Astrocyte of the hippocampus (primary cell): ENCODE measurements around the gene PHLDB1.

Source experiments
- DNase-seq: peaks from one replicate; pipeline ENCODE4 v3.0.0; 2011; ENCODE audit warnings: low read depth, low spot score

The PHLDB1 gene

GRCh38 chr11:118621784-118622375, 14.5 kb downstream of the PHLDB1 start:
- no peak for DNase-seq

GRCh38 chr11:118622376-118623268, 15.2 kb downstream of the PHLDB1 start:
- peak; percentile 90 for DNase-seq

DNA sequence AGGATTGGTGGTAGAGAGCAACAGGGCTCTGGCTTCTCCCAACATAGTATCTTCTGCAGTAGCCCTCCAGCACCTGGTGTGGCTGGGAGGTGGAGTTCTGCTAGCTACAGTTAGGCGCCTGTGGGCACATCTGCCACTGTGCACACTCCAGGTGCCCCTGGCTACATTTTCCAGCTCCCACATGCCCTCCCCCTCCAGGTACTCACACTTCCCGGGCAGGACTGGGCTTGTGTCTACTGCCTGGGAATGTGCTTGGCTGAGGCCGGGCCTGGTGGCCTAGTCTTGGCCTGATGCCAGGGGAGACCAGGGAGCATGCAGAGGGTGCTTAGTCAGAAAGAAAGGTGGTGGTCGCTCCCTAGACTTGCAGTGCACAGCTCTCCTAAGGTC, 15.8 kb downstream of the PHLDB1 start:
- DNase-seq, result peak; percentile 78

DNA sequence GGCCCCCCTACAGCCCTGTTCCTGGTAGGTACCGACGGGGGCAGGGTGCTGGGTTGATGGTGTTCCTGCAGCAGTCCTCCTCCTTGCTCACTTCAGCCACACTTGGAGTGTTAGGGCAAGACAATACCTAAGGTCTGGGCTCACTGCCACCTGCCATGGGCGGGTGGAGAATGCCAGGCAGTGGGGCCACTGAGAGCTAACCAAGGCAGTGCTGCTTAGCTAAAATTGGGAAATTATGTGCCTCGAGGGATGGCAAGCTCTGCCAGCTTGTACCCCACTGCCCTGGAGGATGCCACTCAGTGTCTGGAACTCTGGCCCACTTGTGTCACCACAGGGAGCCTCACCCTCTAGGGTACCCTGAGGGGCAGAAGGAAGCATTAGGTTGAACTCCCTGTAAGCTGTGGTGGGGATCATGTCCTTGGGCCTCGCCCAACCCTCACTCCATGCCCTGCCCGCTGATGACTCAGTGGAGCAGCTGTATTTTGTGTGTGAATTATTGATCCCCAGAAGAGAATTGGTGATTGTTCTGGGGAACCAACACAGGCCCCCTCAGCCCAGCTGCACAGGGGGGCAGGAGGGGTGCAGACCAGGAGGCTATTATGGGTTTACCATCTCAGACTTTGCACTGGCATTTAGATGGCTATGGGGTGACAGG, 17.7 kb downstream of the PHLDB1 start:
- peak; percentile 39 for DNase-seq

GRCh38 chr11:118625976-118626375, 18.6 kb downstream of the PHLDB1 start:
- DNase-seq, result no peak

DNA sequence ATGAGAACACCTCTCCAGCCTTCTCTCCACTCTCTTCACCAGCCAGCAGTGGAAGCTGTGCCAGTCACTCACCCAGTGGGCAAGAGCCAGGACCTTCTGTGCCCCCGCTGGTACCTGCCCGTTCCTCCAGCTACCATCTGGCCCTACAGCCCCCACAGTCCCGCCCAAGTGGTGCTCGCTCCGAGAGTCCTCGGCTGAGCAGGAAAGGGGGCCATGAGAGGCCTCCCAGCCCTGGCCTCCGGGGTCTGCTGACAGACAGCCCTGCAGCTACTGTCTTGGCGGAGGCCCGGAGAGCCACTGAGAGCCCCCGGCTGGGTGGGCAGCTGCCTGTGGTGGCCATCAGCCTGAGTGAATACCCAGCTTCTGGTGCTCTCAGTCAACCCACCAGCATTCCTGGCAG, 20.2 kb downstream of the PHLDB1 start:
- DNase-seq, result no peak

GRCh38 chr11:118628031-118628430, 20.6 kb downstream of the PHLDB1 start:
- DNase-seq, result no peak

DNA sequence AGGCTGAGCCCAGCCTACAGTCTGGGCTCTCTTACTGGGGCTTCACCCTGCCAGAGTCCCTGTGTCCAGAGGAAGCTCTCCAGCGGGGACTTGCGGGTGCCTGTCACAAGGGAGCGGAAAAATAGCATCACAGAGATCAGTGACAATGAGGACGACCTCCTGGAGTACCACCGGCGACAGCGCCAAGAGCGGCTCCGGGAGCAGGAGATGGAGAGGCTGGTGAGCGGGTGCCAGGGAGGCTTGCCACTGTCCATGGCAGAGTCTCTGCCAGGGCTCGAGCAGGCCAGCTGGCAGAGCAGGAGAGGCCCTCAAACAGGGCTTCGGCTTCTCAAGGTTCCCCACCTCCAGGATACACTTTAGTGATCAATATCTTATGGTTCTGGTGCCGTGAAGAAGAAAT, 21.0 kb downstream of the PHLDB1 start:
- no peak for DNase-seq

DNA sequence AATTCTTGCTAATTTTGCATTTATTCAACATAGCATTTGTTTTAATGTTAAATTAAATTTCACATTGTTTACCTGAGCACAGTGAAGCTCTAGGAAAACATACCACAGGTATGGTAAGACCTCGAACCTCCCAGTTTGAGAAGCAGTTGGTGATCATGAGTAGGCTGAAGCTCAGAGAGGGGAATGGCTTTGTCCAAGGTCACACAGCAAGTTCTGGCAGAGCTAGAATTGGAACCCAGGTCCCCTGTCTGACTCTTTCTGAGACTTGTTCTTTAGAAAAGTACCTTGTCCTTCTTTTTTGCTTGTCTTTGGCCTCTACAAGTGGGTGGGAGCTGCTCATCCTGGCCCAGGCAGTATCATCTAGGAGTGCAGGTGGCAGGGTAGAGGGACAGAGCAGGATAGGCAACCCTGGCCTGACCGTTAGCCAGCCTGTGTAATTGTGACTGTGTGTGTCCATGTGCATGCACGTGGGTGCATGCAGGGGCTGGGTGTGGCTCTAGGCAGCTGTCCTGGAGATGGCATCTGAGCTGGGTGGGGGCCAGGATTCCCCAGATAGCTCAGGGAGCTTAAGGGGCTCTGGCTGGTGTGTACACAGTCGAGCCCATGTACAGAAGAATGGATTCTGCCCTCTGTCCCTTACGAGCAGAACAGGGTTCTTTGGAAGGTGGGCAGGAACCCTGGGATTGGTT, 21.6 kb downstream of the PHLDB1 start:
- DNase-seq, result no peak

- no peak for DNase-seq
Measured at GRCh38 chr11:118629761-118630661, 22.6 kb downstream of the PHLDB1 start.

GRCh38 chr11:118631142-118631909, 23.9 kb downstream of the PHLDB1 start:
- DNase-seq, result no peak

DNA sequence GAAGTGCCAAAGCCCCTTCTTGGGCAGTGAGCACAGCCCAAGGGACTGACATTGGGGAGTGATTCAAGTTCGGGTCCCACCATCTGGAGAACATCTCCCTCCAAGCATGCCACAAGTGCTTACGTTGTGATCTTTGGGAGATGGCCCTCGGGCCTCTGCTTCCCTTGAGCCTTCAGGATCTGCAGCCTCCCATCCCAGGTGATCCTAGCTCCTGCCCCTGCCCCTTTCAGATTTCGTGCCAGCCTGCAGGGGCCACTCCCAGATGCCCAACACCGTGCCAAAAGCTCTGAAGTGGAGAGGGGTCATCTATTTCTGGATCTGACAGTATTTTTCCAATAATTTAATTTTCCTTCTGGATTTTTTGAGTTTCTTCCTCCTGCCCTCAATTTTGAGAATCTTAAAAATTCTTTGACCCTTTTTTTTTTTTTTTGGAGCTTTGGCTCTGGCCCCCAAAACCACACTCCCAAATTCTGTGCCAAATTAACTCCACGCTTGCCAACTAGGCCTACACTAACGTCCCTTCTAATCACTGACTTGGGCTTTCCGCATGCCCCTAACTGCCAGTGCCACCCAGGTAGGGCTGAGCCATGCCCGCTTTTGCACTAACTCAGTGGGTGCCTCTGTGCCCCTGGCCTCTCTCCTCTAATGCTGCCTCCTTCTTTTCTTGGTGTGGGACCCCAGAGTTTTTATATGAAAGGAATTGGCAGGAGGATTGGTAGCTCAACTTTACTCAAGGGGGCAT, 25.3 kb downstream of the PHLDB1 start:
- DNase-seq, result no peak

DNA sequence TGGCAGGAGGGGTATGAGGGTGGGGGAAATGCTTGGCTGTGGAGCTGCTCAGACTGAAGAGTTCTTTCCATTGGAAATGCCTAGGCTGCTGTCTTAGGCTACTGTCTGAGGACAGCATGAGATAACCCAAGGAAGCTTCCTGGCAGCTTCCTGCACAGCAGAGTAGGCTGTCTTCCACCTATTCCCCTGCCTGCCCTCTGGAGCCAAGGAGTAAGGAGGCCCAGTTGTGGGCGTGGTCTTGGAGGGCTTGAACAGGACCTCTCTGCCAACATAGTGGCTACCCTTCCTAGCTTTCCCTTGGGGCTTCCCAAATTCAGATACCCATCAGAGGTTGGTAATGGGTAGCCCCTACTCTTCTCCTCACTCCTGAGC, 25.9 kb downstream of the PHLDB1 start:
- DNase-seq, result no peak

DNA sequence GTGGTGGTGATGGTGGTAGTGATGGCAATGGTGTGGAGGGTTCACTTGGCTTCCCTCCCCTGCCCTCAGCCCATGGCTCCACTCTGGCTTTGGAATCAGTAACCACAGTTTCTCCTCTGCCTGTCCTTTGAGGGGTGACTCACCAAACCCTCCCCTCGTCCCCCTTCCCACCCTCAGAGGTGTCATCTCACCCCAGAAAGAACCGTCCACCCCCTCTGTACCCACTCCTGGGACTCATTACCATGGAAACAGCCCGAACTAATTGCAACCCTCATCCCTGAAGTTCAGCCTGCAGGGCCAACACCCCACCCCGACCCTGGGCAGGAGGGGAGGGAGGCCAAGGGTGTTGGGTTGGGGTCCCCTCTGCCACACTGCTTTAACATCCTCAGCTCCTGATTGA, 26.6 kb downstream of the PHLDB1 start:
- DNase-seq, result peak; percentile 60

- peak; percentile 93 for DNase-seq
Measured at GRCh38 chr11:118634431-118635236, 27.2 kb downstream of the PHLDB1 start.

- peak; percentile 42 for DNase-seq
Measured at GRCh38 chr11:118635237-118635591, 27.8 kb downstream of the PHLDB1 start.

DNA sequence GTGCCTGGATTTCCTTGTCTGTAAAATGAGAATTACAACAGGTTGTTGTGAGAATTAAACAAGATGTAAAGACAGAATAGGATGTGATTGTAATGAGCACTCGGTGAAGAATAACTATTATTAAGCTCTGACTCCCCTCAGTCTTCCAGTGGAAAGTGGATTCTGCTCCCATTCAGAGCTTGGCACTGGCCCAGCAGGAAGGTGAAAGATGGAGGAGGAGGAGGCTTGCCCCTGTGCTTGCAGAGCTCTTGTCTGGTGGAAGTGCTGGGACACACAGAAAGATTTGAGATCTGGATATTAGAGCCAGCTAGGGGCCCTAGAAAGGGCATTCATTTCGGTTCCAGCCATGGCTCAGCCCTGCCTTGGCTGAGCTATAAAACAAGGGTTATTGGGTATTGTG, 28.2 kb downstream of the PHLDB1 start:
- DNase-seq, result no peak

DNA sequence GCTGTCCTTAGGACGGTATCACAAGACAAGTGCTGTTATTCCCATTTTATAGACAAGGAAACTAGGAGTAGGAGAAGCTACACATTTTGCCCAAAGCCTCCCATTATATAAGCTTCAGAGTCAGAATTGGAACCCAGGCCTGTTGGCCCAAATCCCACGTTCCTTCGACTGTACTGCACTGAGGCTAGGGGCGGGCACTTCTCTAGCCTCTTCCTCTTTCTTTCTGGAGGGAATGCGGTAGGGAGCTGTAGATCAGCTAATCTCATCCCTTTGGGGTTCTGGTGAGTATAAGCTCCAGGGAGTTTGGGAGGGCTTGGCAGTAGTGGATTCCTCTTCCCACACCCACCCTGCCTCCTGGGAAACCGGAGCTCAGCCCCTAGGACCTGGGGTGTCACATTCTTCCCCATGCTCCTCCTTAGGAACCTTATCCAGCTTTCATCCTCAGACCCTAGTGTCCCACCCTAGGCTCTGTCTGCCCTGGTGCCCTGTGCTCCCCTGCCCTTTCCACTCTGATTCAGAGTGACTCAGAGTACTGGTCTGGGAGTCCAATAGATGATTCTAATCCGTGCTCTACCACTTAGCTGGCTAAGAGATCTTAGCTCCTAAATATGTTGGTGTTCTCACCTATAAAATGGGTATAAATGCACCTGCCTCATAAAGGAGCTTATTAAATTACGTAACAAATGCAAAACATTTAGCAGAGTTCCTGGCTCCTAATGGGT, 29.3 kb downstream of the PHLDB1 start:
- DNase-seq, result no peak
